NCI-H774 (cell line): Measurements from ENCODE around the gene SLC25A24.

ENCODE experiments used
- DNase-seq: peaks from one replicate; lab custom pipeline; 2025; lab: John Stamatoyannopoulos, UW

The SLC25A24 gene

GRCh38 chr1:108097018-108097417, 103.1 kb downstream of the SLC25A24 start:
- no peak for DNase-seq

- no peak for DNase-seq
These were observed 104.1 kb downstream of the SLC25A24 start for GRCh38 chr1:108096089-108096488.

GRCh38 chr1:108089477-108089876, 110.7 kb downstream of the SLC25A24 start:
- no peak for DNase-seq

- DNase-seq = no peak
These were observed 114.5 kb downstream of the SLC25A24 start for GRCh38 chr1:108085628-108086027.

GRCh38 chr1:108084866-108085477, 115.2 kb downstream of the SLC25A24 start:
- DNase-seq = no peak
